DMS 273 treated with DMSO at 0.1 percent for 48 hours (cell line): ENCODE measurements around the gene PNMA8C.

Source experiments
- DNase-seq: peaks from one replicate; lab custom pipeline; 2025; lab: John Stamatoyannopoulos, UW

The PNMA8C gene

GRCh38 chr19:46428239-46429135 lies at the start of gene PNMA8C:
TSS of gene PNMA8C (minus strand) at chr19:46428936. CDS start at chr19:46428359, 577 bp downstream.
- DNase-seq, result no peak

GRCh38 chr19:46475986-46476385 lies 47.2 kb upstream of the PNMA8C start:
- DNase-seq, result no peak

GRCh38 chr19:46474211-46474610 lies 45.5 kb upstream of the PNMA8C start:
- DNase-seq, result no peak

GRCh38 chr19:46472592-46472991 lies 43.9 kb upstream of the PNMA8C start:
- DNase-seq, result no peak

- DNase-seq, result no peak
Observed at GRCh38 chr19:46471811-46472543, 43.2 kb upstream of the PNMA8C start.

GRCh38 chr19:46471116-46471733 lies 42.5 kb upstream of the PNMA8C start, which contains the start of gene PNMA8A:
TSS of gene PNMA8A (minus strand) at chr19:46471563. CDS start at chr19:46471035, 528 bp downstream.
- peak; percentile 53 for DNase-seq

GRCh38 chr19:46470376-46470775 lies 41.6 kb upstream of the PNMA8C start:
- DNase-seq, result no peak

- no peak for DNase-seq
Observed at GRCh38 chr19:46469541-46470185, 40.9 kb upstream of the PNMA8C start.

- no peak for DNase-seq
Observed at GRCh38 chr19:46466536-46467196, 37.9 kb upstream of the PNMA8C start.

- no peak for DNase-seq
Observed at GRCh38 chr19:46463516-46463915, 34.8 kb upstream of the PNMA8C start.

- peak; percentile 29 for DNase-seq
Observed at GRCh38 chr19:46461537-46461936, 32.8 kb upstream of the PNMA8C start.

GRCh38 chr19:46460981-46461380 lies 32.2 kb upstream of the PNMA8C start:
- no peak for DNase-seq

GRCh38 chr19:46460055-46460454 lies 31.3 kb upstream of the PNMA8C start:
- no peak for DNase-seq

- no peak for DNase-seq
Observed at GRCh38 chr19:46456930-46457329, 28.2 kb upstream of the PNMA8C start.

GRCh38 chr19:46454244-46454643 lies 25.5 kb upstream of the PNMA8C start:
- DNase-seq, result no peak

GRCh38 chr19:46453661-46454060 lies 24.9 kb upstream of the PNMA8C start:
- no peak for DNase-seq

GRCh38 chr19:46452186-46452585 lies 23.4 kb upstream of the PNMA8C start:
- DNase-seq, result no peak

GRCh38 chr19:46451352-46451751 lies 22.6 kb upstream of the PNMA8C start:
- peak; percentile 75 for DNase-seq

GRCh38 chr19:46450737-46451136 lies 22.0 kb upstream of the PNMA8C start:
- no peak for DNase-seq

- DNase-seq, result no peak
Observed at GRCh38 chr19:46449228-46449627, 20.5 kb upstream of the PNMA8C start.

- no peak for DNase-seq
Observed at GRCh38 chr19:46448601-46449000, 19.9 kb upstream of the PNMA8C start.
